HepG2 (cell line): ENCODE results near the gene MLX. TPM values are rescaled to one million over a fixed set of nuclear protein-coding genes. Genes with fewer than 3 reads are reported as not detected.

ENCODE experiments used
- KAT7 ChIP-seq: IDR thresholded peaks from 2 replicates; pipeline ENCODE4 v1.6.1; 2018; ENCODE audit warnings: borderline replicate concordance, missing compliant biosample characterization
- KAT8 ChIP-seq: IDR thresholded peaks from 2 replicates; pipeline ENCODE4 v1.6.1; 2016; ENCODE audit warnings: missing genetic modification reagents, missing compliant biosample characterization
- PHF5A ChIP-seq: IDR thresholded peaks from one replicate; pipeline ENCODE4 v1.6.1; 2018; ENCODE audit warnings: low read depth, missing genetic modification reagents; ENCODE audit not compliant: unreplicated experiment
- SNAPC2 ChIP-seq: sonication (generic); formaldehyde crosslinking; IDR thresholded peaks from 2 replicates; pipeline ENCODE4 v1.8.1; 2022; ENCODE audit warnings: mild to moderate bottlenecking, missing genetic modification reagents
- TBX2 ChIP-seq: sonication (generic); formaldehyde crosslinking; IDR thresholded peaks from 2 replicates; pipeline ENCODE4 v1.5.0; 2020; ENCODE audit warnings: missing genetic modification reagents, mild to moderate bottlenecking, borderline replicate concordance
- TMF1 ChIP-seq: sonication (generic); formaldehyde crosslinking; IDR thresholded peaks from 2 replicates; pipeline ENCODE4 v1.8.1; 2022; ENCODE audit warnings: low read depth, missing genetic modification reagents
- ZBTB20 ChIP-seq: sonication (generic); formaldehyde crosslinking; IDR thresholded peaks from 2 replicates; pipeline ENCODE4 v1.8.1; 2023; ENCODE audit warnings: missing genetic modification reagents, low read depth, mild to moderate bottlenecking, borderline replicate concordance
- ZBTB3 ChIP-seq: sonication (generic); formaldehyde crosslinking; IDR thresholded peaks from 2 replicates; pipeline ENCODE4 v1.4.0; 2020; ENCODE audit warnings: low read depth, mild to moderate bottlenecking, moderate library complexity, missing genetic modification reagents, borderline replicate concordance
- ZNF331 ChIP-seq: sonication (generic); formaldehyde crosslinking; IDR thresholded peaks from 2 replicates; pipeline ENCODE4 v1.4.0; 2020; ENCODE audit warnings: missing genetic modification reagents
- ZNF569 ChIP-seq: sonication (generic); formaldehyde crosslinking; IDR thresholded peaks from 2 replicates; pipeline ENCODE4 v1.5.0; 2020; ENCODE audit warnings: mild to moderate bottlenecking, missing genetic modification reagents, moderate library complexity, borderline replicate concordance
- ZNF766 ChIP-seq: sonication (generic); formaldehyde crosslinking; IDR thresholded peaks from 2 replicates; pipeline ENCODE4 v1.5.0; 2020; ENCODE audit warnings: missing genetic modification reagents, borderline replicate concordance
- ZSCAN21 ChIP-seq: sonication (generic); formaldehyde crosslinking; IDR thresholded peaks from 2 replicates; pipeline ENCODE4 v1.8.0; 2022; ENCODE audit warnings: mild to moderate bottlenecking, missing genetic modification reagents, moderate library complexity, borderline replicate concordance
- polyA plus RNA-seq, 8 experiments: library from polyadenylated mRNA; depleted of rRNA in 3 of 8; stranded (reverse) in 7 of 8; unstranded in 1 of 8; fragments of >200 nt; fragmentation: Illumina TruSeq in 4 of 8; extraction: Trizol in 4 of 8; gene quantifications; 2 replicates each; pipeline versions ENCODE4 v1.2.1 to v1.2.3, GENCODE V29; 2011 to 2016; ENCODE audit warnings: low read depth in 4 of 8, missing spikeins in 1 of 8, mixed read lengths in 1 of 8; ENCODE audit not compliant: insufficient read depth in 1 of 8
- total RNA-seq, 5 experiments: library from RNA; depleted of rRNA; stranded (reverse); fragments of >200 nt; fragmentation: Illumina TruSeq; extraction: Trizol; gene quantifications; 2 replicates each; pipeline ENCODE4 v1.2.3, GENCODE V29; 2016; ENCODE audit warnings: low read depth in 1 of 5
- TF ChIP-seq, protein P1 (sequence below), 2 experiments: sonication (generic) in 1 of 2; formaldehyde crosslinking in 1 of 2; IDR thresholded peaks; 2 replicates each; pipeline versions ENCODE4 v1.4.0 to v1.6.1; 2016 to 2020; ENCODE audit warnings: borderline replicate concordance in 1 of 2, low read depth in 1 of 2, mild to moderate bottlenecking in 1 of 2, missing genetic modification reagents in 1 of 2
- TF ChIP-seq, protein P2 (sequence below): sonication (generic); formaldehyde crosslinking; conservative IDR thresholded peaks from 2 replicates; pipeline ENCODE4 v1.8.0; 2022; ENCODE audit warnings: mild to moderate bottlenecking, moderate library complexity, missing genetic modification reagents
- TF ChIP-seq, protein P3 (sequence below): sonication (generic); formaldehyde crosslinking; IDR thresholded peaks from 2 replicates; pipeline ENCODE4 v1.4.0; 2020; ENCODE audit warnings: missing genetic modification reagents, borderline replicate concordance
- TF ChIP-seq, protein P4 (sequence below): sonication (generic); formaldehyde crosslinking; IDR thresholded peaks from 2 replicates; pipeline ENCODE4 v1.8.0; 2022; ENCODE audit warnings: mild to moderate bottlenecking, missing genetic modification reagents
- TF ChIP-seq, protein P5 (sequence below): IDR thresholded peaks from 2 replicates; pipeline ENCODE4 v1.6.1; 2016

MLX gene
- total and polyA plus RNA-seq, 2 of the 13 experiments (the other 11 are each of a cell fraction or from before 2014, with no cell fraction given): 38.9 to 74.4 TPM

DNA sequence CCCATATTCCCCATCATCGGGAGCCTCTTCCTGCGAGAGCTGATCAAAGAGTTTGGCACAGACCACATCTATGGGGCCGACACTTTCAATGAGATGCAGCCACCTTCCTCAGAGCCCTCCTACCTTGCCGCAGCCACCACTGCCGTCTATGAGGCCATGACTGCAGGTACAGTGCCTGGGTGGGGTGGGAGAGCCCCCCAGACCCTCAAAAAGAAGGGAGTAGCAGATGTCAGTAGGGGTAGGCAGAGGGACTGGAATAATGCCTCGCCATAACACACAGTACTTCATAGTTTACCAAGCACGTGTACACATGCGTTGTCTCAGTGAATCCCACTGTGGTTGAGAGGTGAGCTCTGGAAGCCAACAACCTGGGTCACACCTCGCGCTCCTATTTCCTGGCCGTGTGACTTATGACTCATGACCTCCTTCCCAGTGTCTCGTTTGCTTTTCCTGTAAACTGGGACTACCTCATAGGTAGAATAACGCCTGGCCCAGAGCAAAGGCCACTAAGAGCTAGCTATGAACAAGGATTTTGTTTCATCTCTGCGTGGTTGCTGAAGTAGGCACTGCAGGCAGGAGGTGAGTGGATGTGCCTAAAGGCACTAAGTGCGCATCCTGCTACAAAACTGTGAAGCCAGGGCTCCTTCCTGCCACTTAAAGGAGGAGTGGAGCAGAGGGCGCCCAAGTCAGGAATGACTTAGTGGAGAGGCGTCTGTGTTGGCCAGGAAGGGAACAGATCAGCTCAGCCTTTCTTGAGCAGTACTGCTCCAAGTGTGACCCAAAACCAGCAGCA, 25.7 kb upstream of the MLX start (continued):
- TF ChIP-seq KAT7 (no peak; the same call in none of the 2 replicates), PHF5A (CRISPR knock-in tag) (peak; percentile 77), ZBTB3 (CRISPR knock-in tag) (peak; percentile 48; the same call in 1 of the 2 replicates), TBX2 (CRISPR knock-in tag) (peak; percentile 96), ZSCAN21 (CRISPR knock-in tag) (peak; percentile 78; the same call in 1 of the 2 replicates), KAT8 (CRISPR knock-in tag) (peak; percentile 88; the same call in 1 of the 2 replicates), ZBTB20 (CRISPR knock-in tag) (peak; percentile 94), TMF1 (CRISPR knock-in tag) (no peak), ZNF766 (CRISPR knock-in tag) (peak; percentile 13; the same call in 1 of the 2 replicates), ZNF331 (peak; percentile 74; the same call in 1 of the 2 replicates), SNAPC2 (CRISPR knock-in tag) (0 out of 2 replicates have a peak, but pooled peaks have one; percentile 58), ZNF569 (CRISPR knock-in tag) (no peak)
- TF ChIP-seq, protein P1, sequence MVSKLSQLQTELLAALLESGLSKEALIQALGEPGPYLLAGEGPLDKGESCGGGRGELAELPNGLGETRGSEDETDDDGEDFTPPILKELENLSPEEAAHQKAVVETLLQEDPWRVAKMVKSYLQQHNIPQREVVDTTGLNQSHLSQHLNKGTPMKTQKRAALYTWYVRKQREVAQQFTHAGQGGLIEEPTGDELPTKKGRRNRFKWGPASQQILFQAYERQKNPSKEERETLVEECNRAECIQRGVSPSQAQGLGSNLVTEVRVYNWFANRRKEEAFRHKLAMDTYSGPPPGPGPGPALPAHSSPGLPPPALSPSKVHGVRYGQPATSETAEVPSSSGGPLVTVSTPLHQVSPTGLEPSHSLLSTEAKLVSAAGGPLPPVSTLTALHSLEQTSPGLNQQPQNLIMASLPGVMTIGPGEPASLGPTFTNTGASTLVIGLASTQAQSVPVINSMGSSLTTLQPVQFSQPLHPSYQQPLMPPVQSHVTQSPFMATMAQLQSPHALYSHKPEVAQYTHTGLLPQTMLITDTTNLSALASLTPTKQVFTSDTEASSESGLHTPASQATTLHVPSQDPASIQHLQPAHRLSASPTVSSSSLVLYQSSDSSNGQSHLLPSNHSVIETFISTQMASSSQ (IDR thresholded peaks at IDR 0.05; ENCODE audit: low read depth): no peak
- TF ChIP-seq, protein P1 (CRISPR knock-in tag; IDR thresholded peaks at IDR 0.05; ENCODE audit: borderline replicate concordance): no peak; the same call in 1 of the 2 replicates
- TF ChIP-seq, protein P2, sequence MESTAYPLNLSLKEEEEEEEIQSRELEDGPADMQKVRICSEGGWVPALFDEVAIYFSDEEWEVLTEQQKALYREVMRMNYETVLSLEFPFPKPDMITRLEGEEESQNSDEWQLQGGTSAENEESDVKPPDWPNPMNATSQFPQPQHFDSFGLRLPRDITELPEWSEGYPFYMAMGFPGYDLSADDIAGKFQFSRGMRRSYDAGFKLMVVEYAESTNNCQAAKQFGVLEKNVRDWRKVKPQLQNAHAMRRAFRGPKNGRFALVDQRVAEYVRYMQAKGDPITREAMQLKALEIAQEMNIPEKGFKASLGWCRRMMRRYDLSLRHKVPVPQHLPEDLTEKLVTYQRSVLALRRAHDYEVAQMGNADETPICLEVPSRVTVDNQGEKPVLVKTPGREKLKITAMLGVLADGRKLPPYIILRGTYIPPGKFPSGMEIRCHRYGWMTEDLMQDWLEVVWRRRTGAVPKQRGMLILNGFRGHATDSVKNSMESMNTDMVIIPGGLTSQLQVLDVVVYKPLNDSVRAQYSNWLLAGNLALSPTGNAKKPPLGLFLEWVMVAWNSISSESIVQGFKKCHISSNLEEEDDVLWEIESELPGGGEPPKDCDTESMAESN: no peak
- TF ChIP-seq, protein P3, sequence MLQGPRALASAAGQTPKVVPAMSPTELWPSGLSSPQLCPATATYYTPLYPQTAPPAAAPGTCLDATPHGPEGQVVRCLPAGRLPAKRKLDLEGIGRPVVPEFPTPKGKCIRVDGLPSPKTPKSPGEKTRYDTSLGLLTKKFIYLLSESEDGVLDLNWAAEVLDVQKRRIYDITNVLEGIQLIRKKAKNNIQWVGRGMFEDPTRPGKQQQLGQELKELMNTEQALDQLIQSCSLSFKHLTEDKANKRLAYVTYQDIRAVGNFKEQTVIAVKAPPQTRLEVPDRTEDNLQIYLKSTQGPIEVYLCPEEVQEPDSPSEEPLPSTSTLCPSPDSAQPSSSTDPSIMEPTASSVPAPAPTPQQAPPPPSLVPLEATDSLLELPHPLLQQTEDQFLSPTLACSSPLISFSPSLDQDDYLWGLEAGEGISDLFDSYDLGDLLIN (CRISPR knock-in tag): 0 out of 2 replicates have a peak, but pooled peaks have one; percentile 55
- TF ChIP-seq, protein P4, sequence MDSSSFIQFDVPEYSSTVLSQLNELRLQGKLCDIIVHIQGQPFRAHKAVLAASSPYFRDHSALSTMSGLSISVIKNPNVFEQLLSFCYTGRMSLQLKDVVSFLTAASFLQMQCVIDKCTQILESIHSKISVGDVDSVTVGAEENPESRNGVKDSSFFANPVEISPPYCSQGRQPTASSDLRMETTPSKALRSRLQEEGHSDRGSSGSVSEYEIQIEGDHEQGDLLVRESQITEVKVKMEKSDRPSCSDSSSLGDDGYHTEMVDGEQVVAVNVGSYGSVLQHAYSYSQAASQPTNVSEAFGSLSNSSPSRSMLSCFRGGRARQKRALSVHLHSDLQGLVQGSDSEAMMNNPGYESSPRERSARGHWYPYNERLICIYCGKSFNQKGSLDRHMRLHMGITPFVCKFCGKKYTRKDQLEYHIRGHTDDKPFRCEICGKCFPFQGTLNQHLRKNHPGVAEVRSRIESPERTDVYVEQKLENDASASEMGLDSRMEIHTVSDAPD (CRISPR knock-in tag): no peak
- TF ChIP-seq, protein P5, sequence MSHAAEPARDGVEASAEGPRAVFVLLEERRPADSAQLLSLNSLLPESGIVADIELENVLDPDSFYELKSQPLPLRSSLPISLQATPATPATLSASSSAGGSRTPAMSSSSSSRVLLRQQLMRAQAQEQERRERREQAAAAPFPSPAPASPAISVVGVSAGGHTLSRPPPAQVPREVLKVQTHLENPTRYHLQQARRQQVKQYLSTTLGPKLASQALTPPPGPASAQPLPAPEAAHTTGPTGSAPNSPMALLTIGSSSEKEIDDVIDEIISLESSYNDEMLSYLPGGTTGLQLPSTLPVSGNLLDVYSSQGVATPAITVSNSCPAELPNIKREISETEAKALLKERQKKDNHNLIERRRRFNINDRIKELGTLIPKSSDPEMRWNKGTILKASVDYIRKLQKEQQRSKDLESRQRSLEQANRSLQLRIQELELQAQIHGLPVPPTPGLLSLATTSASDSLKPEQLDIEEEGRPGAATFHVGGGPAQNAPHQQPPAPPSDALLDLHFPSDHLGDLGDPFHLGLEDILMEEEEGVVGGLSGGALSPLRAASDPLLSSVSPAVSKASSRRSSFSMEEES: peak; percentile 99
